Neural progenitor cell (in vitro differentiated cells): ENCODE measurements around the gene SPC24.

Experiments
- CTCF ChIP-seq: fragments of 200-600 bp; sonication (generic); IDR thresholded peaks from 2 replicates; pipeline ENCODE4 v1.5.1; 2017; ENCODE audit warnings: antibody characterized with exemption, mild to moderate bottlenecking
- EZH2phosphoT487 ChIP-seq: fragments of 200-600 bp; sonication (generic); IDR thresholded peaks from 2 replicates; pipeline ENCODE4 v1.6.1; 2017; ENCODE audit warnings: antibody characterized with exemption

- TF ChIP-seq CTCF: no peak
- TF ChIP-seq EZH2phosphoT487: peak; percentile 1
These were observed 41.1 kb upstream of the SPC24 start for GRCh38 chr19:11196406-11197287.
